Mammary epithelial cell (primary cell): ENCODE data around the gene LOXL3.

ENCODE experiments used
- CTCF ChIP-seq, 2 donors: IDR thresholded peaks in 1 of 2; conservative IDR thresholded peaks in 1 of 2; 2 replicates each; pipeline ENCODE4 v1.5.1; 2011 to 2012; ENCODE audit warnings: inconsistent platforms in 2 of 2, low read length in 2 of 2, mild to moderate bottlenecking in 2 of 2, control low read depth in 1 of 2, low read depth in 1 of 2; ENCODE audit not compliant: insufficient read depth in 1 of 2; ENCODE audit errors: extremely low read depth in 1 of 2
- EZH2 ChIP-seq: IDR thresholded peaks from 2 replicates; pipeline ENCODE4 v1.6.1; 2012; ENCODE audit warnings: low read length, inconsistent platforms, borderline replicate concordance

DNA sequence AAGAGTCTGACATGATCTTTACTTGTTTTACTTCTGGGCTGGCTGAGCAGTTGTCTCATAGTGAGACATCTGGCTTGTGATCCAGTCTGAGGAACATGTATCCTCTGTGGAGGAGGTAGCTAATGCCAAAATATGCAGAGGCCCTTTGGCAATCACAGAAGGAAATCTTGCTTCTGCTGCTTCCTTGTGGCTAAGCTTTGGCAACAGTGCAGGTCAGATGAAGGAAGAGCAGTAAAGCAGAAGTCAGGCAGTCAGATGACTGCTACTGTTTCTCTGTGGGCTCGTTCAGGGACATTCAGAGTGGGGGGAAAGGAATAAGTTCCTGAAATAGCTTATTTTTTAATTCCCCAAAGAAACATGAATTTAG, 23.1 kb upstream of the LOXL3 start:
- TF ChIP-seq CTCF (conservative IDR thresholded peaks at IDR 0.05 in 1 of 2, IDR thresholded peaks at IDR 0.05 in 1 of 2; ENCODE audit: extremely low read depth in 1 of 2, insufficient read depth in 1 of 2, low read depth in 1 of 2, low read length in 2 of 2) (peak in 1 of 2 donors; percentile 18), EZH2 (no peak)
